GM12878 (cell line): ENCODE measurements around the gene TRPM1. TPM values are rescaled to one million over a fixed set of nuclear protein-coding genes. Genes with fewer than 3 reads are reported as not detected.

ENCODE experiments used
- ATAC-seq: fragments of 200-7000 bp; cut with Tn5 transposase; 3 replicates; pipeline ENCODE4 v1.9.1; 2020; ENCODE audit warnings: mild to moderate bottlenecking, moderate library complexity
- BruUV-seq: library from RNA; stranded (reverse); fragments of 400-500 nt; replicated peaks from 2 replicates; lab custom pipeline; 2021; lab: Mats Ljungman, UMichigan
- CTCF ChIA-PET: fragments of 300-600 bp; sonication (Branson Sonifier 250); formaldehyde crosslinking; extraction: SDS; loops from one replicate; lab custom pipeline; 2021; ENCODE audit warnings: inconsistent platforms; lab: Yijun Ruan, JAX
- POLR2A ChIA-PET: fragments of 350-600 bp; formaldehyde crosslinking; extraction: SDS; loops from one replicate; lab custom pipeline; 2021; ENCODE audit warnings: inconsistent platforms; lab: Charles Lee
- RAD21 ChIA-PET: fragments of 300-600 bp; sonication (Branson Sonifier 250); formaldehyde crosslinking; loops from one replicate; lab custom pipeline; 2023; ENCODE audit warnings: antibody characterized with exemption; ENCODE audit not compliant: unreplicated experiment; lab: Charles Lee
- SMC1A ChIA-PET: fragments of 300-600 bp; sonication (Branson Sonifier 250); formaldehyde crosslinking; loops from one replicate; lab custom pipeline; 2023; ENCODE audit not compliant: unreplicated experiment, uncharacterized antibody; lab: Charles Lee
- DNase-seq: peaks from one replicate; pipeline ENCODE4 v3.0.0-alpha.2; 2011; ENCODE audit warnings: low read depth, low spot score
- FAIRE-seq: peaks from 3 replicates; lab custom pipeline; 2011; peaks lifted over from hg19 to GRCh38; lab: Jason Lieb, UNC
- H2AFZ ChIP-seq: 2 replicates; pipeline ENCODE4 v1.6.0; 2011; ENCODE audit warnings: low read depth, low read length, control low read depth; ENCODE audit not compliant: control insufficient read depth
- H3K27ac ChIP-seq: 2 replicates; pipeline ENCODE4 v1.5.1; 2011; ENCODE audit warnings: control low read depth; ENCODE audit not compliant: control insufficient read depth, insufficient read depth
- H3K27me3 ChIP-seq, 2 experiments: replicated peaks in 1 of 2; 2 replicates each; pipeline versions ENCODE4 v1.6.0 to v1.6.1; 2011; ENCODE audit warnings: low read length in 1 of 2; ENCODE audit not compliant: control insufficient read depth in 2 of 2, insufficient read depth in 2 of 2
- H3K36me3 ChIP-seq, 2 experiments: 2 replicates each; pipeline ENCODE4 v1.5.1; 2011; ENCODE audit warnings: low read length in 1 of 2; ENCODE audit not compliant: control insufficient read depth in 2 of 2, insufficient read depth in 2 of 2
- H3K4me1 ChIP-seq: 2 replicates; pipeline ENCODE4 v1.6.1; 2011; ENCODE audit warnings: mild to moderate bottlenecking, low read length, moderate library complexity, mixed read lengths; ENCODE audit not compliant: control insufficient read depth, insufficient read depth
- H3K4me2 ChIP-seq: 2 replicates; pipeline ENCODE4 v1.6.0; 2011; ENCODE audit warnings: control low read depth; ENCODE audit not compliant: control insufficient read depth, insufficient read depth
- H3K4me3 ChIP-seq: fragments of 200-600 bp; sonication (generic); 2 replicates; pipeline ENCODE4 v1.5.1; 2016
- H3K79me2 ChIP-seq: 2 replicates; pipeline ENCODE4 v1.6.0; 2011; ENCODE audit warnings: low read length; ENCODE audit not compliant: control insufficient read depth, insufficient read depth
- H3K9ac ChIP-seq: 2 replicates; pipeline ENCODE4 v1.8.0; 2011; ENCODE audit warnings: low read length, control low read depth, mixed read lengths; ENCODE audit not compliant: control insufficient read depth, insufficient read depth
- H3K9me3 ChIP-seq: replicated peaks from 3 replicates; pipeline ENCODE4 v1.5.1; 2011; ENCODE audit warnings: mild to moderate bottlenecking, low read length; ENCODE audit not compliant: control insufficient read depth, insufficient read depth
- H4K20me1 ChIP-seq: 2 replicates; pipeline ENCODE4 v1.6.0; 2011; ENCODE audit not compliant: control insufficient read depth, insufficient read depth
- CREB1 ChIP-seq: IDR thresholded peaks from 2 replicates; pipeline ENCODE4 v1.6.1; 2012; ENCODE audit warnings: low read depth, mild to moderate bottlenecking, inconsistent platforms
- ETV6 ChIP-seq, 2 experiments: fragments of 450-650 bp in 1 of 2; IDR thresholded peaks in 1 of 2; conservative IDR thresholded peaks in 1 of 2; 2 replicates each; pipeline ENCODE4 v1.6.1; 2014; ENCODE audit warnings: antibody characterized with exemption in 1 of 2, borderline replicate concordance in 1 of 2, low read depth in 1 of 2, mild to moderate bottlenecking in 1 of 2, moderate library complexity in 1 of 2
- HDGF ChIP-seq: fragments of 450-650 bp; IDR thresholded peaks from 2 replicates; pipeline ENCODE4 v1.6.1; 2016; ENCODE audit warnings: antibody characterized with exemption
- KDM1A ChIP-seq: fragments of 200-600 bp; sonication (generic); IDR thresholded peaks from 2 replicates; pipeline ENCODE4 v1.6.1; 2016; ENCODE audit warnings: borderline replicate concordance
- MYB ChIP-seq: fragments of 150-350 bp; IDR thresholded peaks from 2 replicates; pipeline ENCODE4 v1.6.1; 2014; ENCODE audit warnings: mild to moderate bottlenecking, low read depth, low read length, borderline replicate concordance
- RCOR1 ChIP-seq: conservative IDR thresholded peaks from 2 replicates; pipeline ENCODE4 v1.6.1; 2012; ENCODE audit warnings: low read depth, low read length, improper control_type of control experiment
- RUNX3 ChIP-seq: IDR thresholded peaks from 2 replicates; pipeline ENCODE4 v1.6.1; 2012; ENCODE audit warnings: low read length, inconsistent platforms
- SUZ12 ChIP-seq: fragments of 200-600 bp; sonication (generic); IDR thresholded peaks from one replicate; pipeline ENCODE4 v1.6.1; 2018; ENCODE audit warnings: antibody characterized with exemption, mild to moderate bottlenecking; ENCODE audit not compliant: unreplicated experiment
- ZBED1 ChIP-seq: IDR thresholded peaks from 2 replicates; pipeline ENCODE4 v1.6.1; 2016; ENCODE audit warnings: borderline replicate concordance
- ZZZ3 ChIP-seq: IDR thresholded peaks from 2 replicates; pipeline ENCODE4 v1.6.1; 2011; ENCODE audit warnings: low read depth; ENCODE audit not compliant: control insufficient read depth, insufficient read length
- WGBS: methylation state at CpG from one replicate; pipeline ENCODE4 v1.1.6; 2016; ENCODE audit warnings: low lambda C conversion rate; ENCODE audit not compliant: insufficient replicate concordance, insufficient coverage; ENCODE audit errors: missing lambda C conversion rate; 5-methylcytosine and 5-hydroxymethylcytosine counted together
- in situ Hi-C: fragments of 300-500 bp; cut with MboI; formaldehyde crosslinking; loops from 9 replicates; pipeline ENCODE4 v1.14.3; 2018; ENCODE audit warnings: mixed read lengths
- intact Hi-C: fragments of 100-400 bp; cut with micrococcal nuclease; formaldehyde crosslinking; loops from one replicate; pipeline ENCODE4 v1.14.2; 2022; ENCODE audit not compliant: unreplicated experiment
- polyA plus RNA-seq, 11 experiments: library from polyadenylated mRNA; depleted of rRNA in 4 of 11; unstranded in 6 of 11; stranded (reverse) in 5 of 11; fragments of >200 nt; fragmentation: Nextera tagmentation in 4 of 11; fragmentation: Illumina TruSeq in 1 of 11; extraction: Ambion mirVana in 4 of 11; extraction: Trizol in 1 of 11; gene quantifications; 1 replicate in 1 of 11; 2 replicates in 10 of 11; pipeline versions ENCODE4 v1.2.1 to v1.2.3, GENCODE V29; 2011 to 2016; ENCODE audit warnings: inconsistent platforms in 2 of 11, missing spikeins in 2 of 11, low read depth in 1 of 11
- total RNA-seq, 4 experiments: library from RNA; depleted of rRNA in 3 of 4; stranded (reverse); fragments of >200 nt in 3 of 4; fragmentation: Illumina TruSeq in 1 of 4; extraction: Trizol in 1 of 4; gene quantifications; 2 replicates each; pipeline versions ENCODE4 v1.2.1 to v1.2.3, GENCODE V29; 2013 to 2021
- TF ChIP-seq, protein P1 (sequence below): fragments of 450-650 bp; IDR thresholded peaks from 2 replicates; pipeline ENCODE4 v1.6.1; 2017; ENCODE audit warnings: borderline replicate concordance
- TF ChIP-seq, protein P2 (sequence below): IDR thresholded peaks from 2 replicates; pipeline ENCODE4 v1.6.1; 2011; ENCODE audit warnings: borderline replicate concordance, low read depth, mild to moderate bottlenecking, moderate library complexity, mixed read lengths, low read length; ENCODE audit not compliant: insufficient read depth; ENCODE audit errors: extremely low read length
- TF ChIP-seq, protein P3 (sequence below): fragments of 150-350 bp; IDR thresholded peaks from 2 replicates; pipeline ENCODE4 v1.6.1; 2014; ENCODE audit warnings: mild to moderate bottlenecking, low read depth, low read length

Gene TRPM1
- total and polyA plus RNA-seq, 10 of the 15 experiments (the other 5 are each of a cell fraction or from before 2014, with no cell fraction given) = 0.01 to 0.10 (median 0.05) TPM; not detected in 4

DNA sequence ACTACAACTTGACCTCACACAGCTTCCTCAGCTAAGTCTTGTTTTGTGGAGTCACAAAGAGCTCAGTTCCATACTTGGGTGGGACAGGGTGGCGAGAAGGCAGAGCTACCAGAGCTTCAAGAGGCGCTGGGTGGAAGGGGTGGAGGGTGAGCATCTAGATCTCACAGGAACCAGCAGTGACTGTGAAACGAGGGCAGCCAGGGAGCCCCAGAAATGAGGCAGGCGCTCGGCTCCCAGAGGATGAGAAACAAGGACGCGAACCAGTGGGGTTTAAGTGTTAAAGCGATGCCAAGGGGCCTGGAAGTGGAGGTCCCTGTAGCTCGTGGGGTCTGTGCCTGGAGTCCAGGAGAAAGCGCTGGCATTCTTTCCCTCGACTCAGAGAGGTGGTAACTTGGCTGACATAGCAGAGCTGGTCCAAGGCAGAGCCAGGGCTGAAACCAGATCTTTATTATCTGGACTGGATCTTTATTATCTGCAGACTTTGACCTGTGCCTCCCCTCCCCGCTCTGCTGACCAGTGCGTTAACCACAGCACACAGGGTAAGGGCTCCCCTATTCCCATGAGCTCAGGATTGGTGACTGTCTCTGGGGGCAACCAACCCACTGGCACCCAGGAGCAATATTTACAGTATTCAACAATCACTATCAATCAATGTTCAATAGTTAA, 26.2 kb upstream of the TRPM1 start:
- Histone ChIP-seq H3K79me2 (no peaks in the 10 kb centered on the region), H3K4me2 (no peak overlapping the region), H3K36me3 (no peaks in the 10 kb centered on the region), H3K27me3 (no peaks in the 10 kb centered on the region; a peak in 1 of 4 replicates), H3K9ac (no peak overlapping the region), H3K4me3 (no peak overlapping the region), H3K27ac (no peak overlapping the region), H4K20me1 (no peaks in the 10 kb centered on the region), H3K4me1 (no peaks in the 10 kb centered on the region), H3K9me3 (no peaks in the 10 kb centered on the region), H2AFZ (no peak overlapping the region)
- in situ Hi-C loops = no loop called here
- intact Hi-C loops = loop anchor here (5.0 to 10.0 kb wide), 4 partner anchors 143 to 360 kb away; no protein-coding TSS in a partner anchor
- CTCF ChIA-PET = interaction anchor here (0.8 to 4.5 kb wide), 19 partner anchors 11 to 460 kb away, joined by 3 to 57 read pairs (median 5); partner anchors contain the start of gene FAN1
- SMC1A ChIA-PET = interaction anchor here (1.1 to 3.5 kb wide), 6 partner anchors 12 to 329 kb away, joined by 3 to 11 read pairs (median 6); no protein-coding TSS in a partner anchor
- RAD21 ChIA-PET = interaction anchor here (1.4 to 2.3 kb wide), 6 partner anchors 114 to 363 kb away, joined by 3 to 35 read pairs (median 8); no protein-coding TSS in a partner anchor
- no TSS peak for BruUV-seq
- DNase-seq (no peak), FAIRE-seq (no peak), ATAC-seq (no peak)
- POLR2A ChIA-PET = no interaction called here
- WGBS = 59% methylated on average over 13 of the region's 13 CpGs
- TF ChIP-seq SUZ12 (no peak), RUNX3 (no peak), ZBED1 (no peak)
- TF ChIP-seq, protein P1, sequence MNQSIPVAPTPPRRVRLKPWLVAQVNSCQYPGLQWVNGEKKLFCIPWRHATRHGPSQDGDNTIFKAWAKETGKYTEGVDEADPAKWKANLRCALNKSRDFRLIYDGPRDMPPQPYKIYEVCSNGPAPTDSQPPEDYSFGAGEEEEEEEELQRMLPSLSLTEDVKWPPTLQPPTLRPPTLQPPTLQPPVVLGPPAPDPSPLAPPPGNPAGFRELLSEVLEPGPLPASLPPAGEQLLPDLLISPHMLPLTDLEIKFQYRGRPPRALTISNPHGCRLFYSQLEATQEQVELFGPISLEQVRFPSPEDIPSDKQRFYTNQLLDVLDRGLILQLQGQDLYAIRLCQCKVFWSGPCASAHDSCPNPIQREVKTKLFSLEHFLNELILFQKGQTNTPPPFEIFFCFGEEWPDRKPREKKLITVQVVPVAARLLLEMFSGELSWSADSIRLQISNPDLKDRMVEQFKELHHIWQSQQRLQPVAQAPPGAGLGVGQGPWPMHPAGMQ = no peak

DNA sequence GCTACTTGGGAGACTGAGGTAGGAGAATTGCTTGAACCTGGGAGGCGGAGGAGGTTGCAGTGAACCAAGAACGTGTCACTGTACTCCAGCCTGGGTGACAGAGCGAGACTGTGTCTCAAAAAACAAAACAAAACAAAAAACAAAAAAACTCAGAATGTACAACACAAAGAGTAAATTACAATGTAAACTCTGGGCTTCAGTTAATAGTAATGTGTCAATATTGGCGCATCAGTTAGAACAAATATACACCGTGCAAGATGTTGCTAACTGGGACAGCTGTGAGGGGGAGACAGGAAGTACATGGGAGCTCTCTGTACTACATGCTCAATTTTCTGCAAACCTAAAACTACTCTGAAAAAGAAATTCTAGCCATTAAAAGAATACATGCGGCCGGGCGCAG, 23.5 kb upstream of the TRPM1 start:
- H3K9me3 ChIP-seq = no peaks in the 10 kb centered on the region; the same call in 1 of the 3 replicates
- H3K27me3 ChIP-seq = no peaks in the 10 kb centered on the region; a peak in 1 of 4 replicates
- H3K9ac ChIP-seq = no peak overlapping the region
- H3K4me1 ChIP-seq = no peaks in the 10 kb centered on the region
- intact Hi-C loops (loop anchor here (5.0 to 10.0 kb wide), 4 partner anchors 140 to 362 kb away; no protein-coding TSS in a partner anchor), in situ Hi-C loops (no loop called here)
- H3K4me3 ChIP-seq = no peak overlapping the region
- ChIA-PET SMC1A (no interaction called here), CTCF (no interaction called here), POLR2A (no interaction called here), RAD21 (no interaction called here)
- 84% methylated on average over 8 of the region's 8 CpGs for WGBS
- H3K36me3 ChIP-seq = no peaks in the 10 kb centered on the region
- H3K27ac ChIP-seq = no peak overlapping the region
- H2AFZ ChIP-seq = no peak overlapping the region
- no peak for DNase-seq
- BruUV-seq = no TSS peak
- H3K79me2 ChIP-seq = no peaks in the 10 kb centered on the region
- no peak for FAIRE-seq
- no peak for ATAC-seq
- H3K4me2 ChIP-seq = no peak overlapping the region
- no peaks in the 10 kb centered on the region for H4K20me1 ChIP-seq
- no peak for TF ChIP-seq RCOR1
- TF ChIP-seq CREB1 = no peak
- no peak for TF ChIP-seq MYB
- TF ChIP-seq HDGF = no peak
- TF ChIP-seq, protein P2, sequence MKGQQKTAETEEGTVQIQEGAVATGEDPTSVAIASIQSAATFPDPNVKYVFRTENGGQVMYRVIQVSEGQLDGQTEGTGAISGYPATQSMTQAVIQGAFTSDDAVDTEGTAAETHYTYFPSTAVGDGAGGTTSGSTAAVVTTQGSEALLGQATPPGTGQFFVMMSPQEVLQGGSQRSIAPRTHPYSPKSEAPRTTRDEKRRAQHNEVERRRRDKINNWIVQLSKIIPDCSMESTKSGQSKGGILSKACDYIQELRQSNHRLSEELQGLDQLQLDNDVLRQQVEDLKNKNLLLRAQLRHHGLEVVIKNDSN = no peak
- no peak for TF ChIP-seq KDM1A
- no peak for TF ChIP-seq ETV6 (conservative IDR thresholded peaks at IDR 0.05 in 1 of 2, IDR thresholded peaks at IDR 0.05 in 1 of 2; ENCODE audit: borderline replicate concordance in 1 of 2, low read depth in 1 of 2)
- TF ChIP-seq ZZZ3 = no peak
- TF ChIP-seq, protein P3, sequence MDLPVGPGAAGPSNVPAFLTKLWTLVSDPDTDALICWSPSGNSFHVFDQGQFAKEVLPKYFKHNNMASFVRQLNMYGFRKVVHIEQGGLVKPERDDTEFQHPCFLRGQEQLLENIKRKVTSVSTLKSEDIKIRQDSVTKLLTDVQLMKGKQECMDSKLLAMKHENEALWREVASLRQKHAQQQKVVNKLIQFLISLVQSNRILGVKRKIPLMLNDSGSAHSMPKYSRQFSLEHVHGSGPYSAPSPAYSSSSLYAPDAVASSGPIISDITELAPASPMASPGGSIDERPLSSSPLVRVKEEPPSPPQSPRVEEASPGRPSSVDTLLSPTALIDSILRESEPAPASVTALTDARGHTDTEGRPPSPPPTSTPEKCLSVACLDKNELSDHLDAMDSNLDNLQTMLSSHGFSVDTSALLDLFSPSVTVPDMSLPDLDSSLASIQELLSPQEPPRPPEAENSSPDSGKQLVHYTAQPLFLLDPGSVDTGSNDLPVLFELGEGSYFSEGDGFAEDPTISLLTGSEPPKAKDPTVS = no peak
